Measurements from ENCODE around the gene ITPK1.

GRCh38 chr14:93005838-93006237 lies 109.9 kb downstream of the ITPK1 start:
- TF ChIP-seq EZH2 (IDR thresholded peaks at IDR 0.05; ENCODE audit: borderline replicate concordance, low read depth, low read length, poor library complexity, severe bottlenecking) (no peak), CTCF (conservative IDR thresholded peaks at IDR 0.05; ENCODE audit: low read depth, low read length) (no peak)

All from A673 (cell line).